Stimulated activated CD8-positive, alpha-beta memory T cell treated with anti-CD3 and anti-CD28 coated beads, Interleukin-15, amount 100 ng/mL, for 1 hour (primary cell): Measurements from ENCODE around the gene GABBR2.

ENCODE experiments used
- DNase-seq: peaks from one replicate; pipeline ENCODE4 v3.0.0-alpha.2; 2020; ENCODE audit warnings: low read depth

The GABBR2 gene

GRCh38 chr9:98538626-98539031, 170.1 kb downstream of the GABBR2 start:
- no peak for DNase-seq

DNA sequence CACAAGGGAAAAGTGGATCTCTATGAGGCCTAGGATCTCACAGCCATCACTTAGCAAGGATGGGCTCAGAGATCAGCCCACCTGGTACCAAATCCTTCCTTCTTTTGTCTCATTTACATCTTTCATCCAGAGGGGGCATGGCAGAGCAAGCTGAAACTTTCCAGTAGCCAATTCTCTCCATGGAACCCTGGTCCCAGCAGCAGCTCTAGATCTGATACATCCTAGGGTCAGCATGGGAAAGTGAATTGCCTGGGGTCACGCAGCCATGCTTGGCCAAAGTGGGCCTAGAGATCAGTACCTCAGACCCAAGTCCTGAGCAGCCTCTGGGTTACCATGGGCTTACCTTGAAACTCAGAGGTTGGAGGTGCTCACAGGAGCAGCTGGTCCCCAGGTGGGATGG, 170.5 kb downstream of the GABBR2 start:
- no peak for DNase-seq

- DNase-seq = no peak
Measured at GRCh38 chr9:98536542-98537173, 172.1 kb downstream of the GABBR2 start.

DNA sequence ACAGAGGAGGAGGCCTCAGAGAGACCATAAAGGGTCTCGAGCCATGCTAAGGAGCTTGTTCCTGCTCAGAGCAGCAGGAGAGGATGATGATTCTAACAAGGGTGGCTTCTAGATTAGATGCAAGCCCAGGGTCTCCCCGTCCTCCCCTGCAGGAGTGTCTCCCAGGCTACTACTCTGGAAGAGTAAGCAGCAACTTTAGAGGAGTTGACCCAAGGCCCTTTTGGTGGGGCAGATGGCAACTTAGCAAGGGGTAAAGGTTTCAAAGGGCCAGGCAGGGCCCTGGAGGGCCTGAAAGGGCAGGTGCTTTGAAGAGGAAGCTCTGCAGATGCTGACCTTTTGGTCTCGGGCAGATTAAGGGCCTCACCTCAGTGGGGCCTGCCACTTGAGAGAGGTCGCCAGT, 174.9 kb downstream of the GABBR2 start:
- no peak for DNase-seq

- no peak for DNase-seq
Measured at GRCh38 chr9:98533132-98533531, 175.6 kb downstream of the GABBR2 start.

DNA sequence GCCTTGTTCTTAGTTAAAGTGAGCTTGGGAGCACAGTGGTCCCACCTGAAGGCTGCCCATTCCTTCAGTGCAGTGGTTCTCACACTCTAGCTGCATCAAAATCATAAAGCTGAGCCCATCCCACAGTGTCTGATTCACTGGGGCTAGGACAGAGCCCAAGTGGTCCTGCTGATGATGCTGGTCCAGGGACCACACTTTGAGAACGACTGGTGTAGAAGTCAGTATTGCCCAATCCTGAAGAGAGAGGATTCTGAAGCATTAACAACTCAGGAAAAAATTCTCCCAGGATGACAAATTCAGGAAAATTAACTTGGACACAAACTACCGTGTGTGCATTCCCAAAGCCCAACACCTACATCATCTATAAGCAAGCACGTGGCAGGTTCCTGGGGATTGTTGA, 176.2 kb downstream of the GABBR2 start:
- DNase-seq = no peak

- DNase-seq = no peak
Measured at GRCh38 chr9:98532147-98532546, 176.6 kb downstream of the GABBR2 start.

GRCh38 chr9:98530806-98531386, 177.8 kb downstream of the GABBR2 start:
- DNase-seq = no peak

- DNase-seq = no peak
Measured at GRCh38 chr9:98530275-98530674, 178.5 kb downstream of the GABBR2 start.

- no peak for DNase-seq
Measured at GRCh38 chr9:98529841-98530240, 178.9 kb downstream of the GABBR2 start.

GRCh38 chr9:98523231-98523901, 185.4 kb downstream of the GABBR2 start:
- DNase-seq = no peak

GRCh38 chr9:98522487-98522886, 186.2 kb downstream of the GABBR2 start:
- DNase-seq = no peak

DNA sequence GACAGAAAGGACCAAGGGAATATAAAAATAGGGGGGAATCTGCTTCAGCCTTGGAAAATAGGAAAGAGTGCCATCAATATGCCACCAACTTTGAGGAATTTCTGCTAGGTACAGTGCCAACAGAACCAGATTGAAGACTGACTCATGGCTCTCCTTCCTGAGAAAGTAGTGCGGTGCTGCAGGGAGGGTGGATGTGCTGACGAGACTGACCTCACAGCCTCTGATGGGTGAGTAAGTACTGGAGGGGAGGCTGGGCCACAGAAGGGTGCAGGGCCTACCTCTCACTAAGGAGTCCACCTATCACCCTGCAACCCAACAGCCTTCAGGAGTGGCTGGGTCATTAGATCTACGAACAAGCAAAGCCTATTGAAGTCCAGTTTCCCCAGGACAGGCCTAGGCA, 187.6 kb downstream of the GABBR2 start:
- DNase-seq = no peak

GRCh38 chr9:98520221-98520960, 188.3 kb downstream of the GABBR2 start:
- DNase-seq = no peak

- DNase-seq = no peak
Measured at GRCh38 chr9:98519641-98520040, 189.1 kb downstream of the GABBR2 start.

- no peak for DNase-seq
Measured at GRCh38 chr9:98518556-98518955, 190.2 kb downstream of the GABBR2 start.

GRCh38 chr9:98517761-98518160, 191.0 kb downstream of the GABBR2 start:
- no peak for DNase-seq

DNA sequence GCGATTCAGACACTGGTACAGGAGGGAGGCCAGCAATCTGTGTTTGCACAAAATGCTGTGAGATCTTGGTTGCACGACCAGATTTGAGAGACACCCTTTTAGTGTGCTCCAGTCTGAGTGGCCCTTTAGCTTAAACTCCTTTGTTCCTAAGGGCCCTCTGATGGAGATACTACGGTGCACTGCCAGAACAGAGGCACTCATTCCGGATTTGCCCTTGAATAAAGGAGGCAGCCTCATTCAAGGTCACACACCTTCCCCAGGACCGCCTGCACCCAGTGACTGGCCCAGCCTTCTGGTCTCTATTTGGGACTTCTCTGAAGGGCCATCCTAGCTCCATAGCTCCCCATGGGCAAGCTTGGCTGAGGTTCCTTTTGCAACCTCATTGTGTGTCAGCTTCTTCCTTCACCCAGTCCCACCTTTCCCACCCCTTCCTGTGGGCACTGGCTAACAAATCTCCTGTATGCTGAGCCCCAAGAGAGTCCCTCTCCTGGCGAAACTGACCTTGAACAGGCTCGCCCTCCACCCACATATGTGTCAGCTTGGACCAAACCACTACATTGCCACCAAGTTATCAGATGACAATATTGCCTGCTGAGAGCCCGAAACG, 191.7 kb downstream of the GABBR2 start:
- DNase-seq = no peak

DNA sequence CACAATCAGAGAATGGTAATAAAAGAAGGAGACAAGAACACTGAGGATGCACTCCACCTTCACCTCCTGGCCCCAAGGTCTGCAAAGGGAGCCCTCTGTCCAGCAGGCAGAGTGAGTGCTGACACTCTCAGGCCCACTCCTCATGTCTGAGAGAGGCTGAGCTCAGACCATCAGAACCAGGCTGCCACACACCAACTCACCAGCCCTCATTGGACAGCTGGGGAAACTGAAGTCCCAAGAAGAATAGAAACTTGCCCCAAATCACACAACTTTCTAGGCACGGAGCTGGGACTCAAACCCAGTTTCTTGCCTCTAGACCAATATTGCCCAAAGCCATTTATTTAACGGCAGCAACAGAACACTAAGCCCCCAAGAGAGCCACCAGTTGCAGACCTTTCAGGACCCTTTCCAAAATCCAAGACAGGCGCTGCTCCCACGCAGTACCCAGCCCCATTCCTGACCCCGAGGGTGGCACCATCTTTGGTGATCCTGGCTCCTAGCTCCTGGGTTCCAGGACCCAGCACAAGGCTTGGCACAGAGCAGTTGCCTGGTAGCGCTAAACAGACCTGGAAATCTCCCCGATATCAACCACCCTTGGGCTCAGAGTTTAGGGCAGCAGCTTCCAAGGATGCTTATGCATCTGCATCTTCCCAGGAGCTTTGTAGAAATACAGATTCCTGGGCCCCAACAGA, 192.4 kb downstream of the GABBR2 start:
- DNase-seq = no peak

- no peak for DNase-seq
Measured at GRCh38 chr9:98515506-98516204, 193.1 kb downstream of the GABBR2 start.

GRCh38 chr9:98514841-98515240, 193.9 kb downstream of the GABBR2 start:
- no peak for DNase-seq
